Measurements from ENCODE around the gene EVA1A. TPM values are rescaled to one million over a fixed set of nuclear protein-coding genes. Genes with fewer than 3 reads are reported as not detected.

EVA1A gene
- total RNA-seq, 2 donors from 2014 or later: 1.2 to 1.8 TPM

GRCh38 chr2:75603477-75603876, 42.7 kb upstream of the EVA1A start:
- Histone ChIP-seq H3K36me3 (ENCODE audit: control insufficient read depth, insufficient read depth, low read length) (no peaks in the 10 kb centered on the region), H3K9me3 (ENCODE audit: control insufficient read depth, low read length) (no peaks in the 10 kb centered on the region), H3K9ac (ENCODE audit: extremely low read depth, low read length, poor library complexity, severe bottlenecking) (no peak overlapping the region), H3K4me1 (ENCODE audit: control insufficient read depth, insufficient read depth, low read length) (no peaks in the 10 kb centered on the region), H3K4me3 (ENCODE audit: low read length) (no peak overlapping the region), H3K27ac (ENCODE audit: low read depth, low read length) (no peak overlapping the region), H3K27me3 (ENCODE audit: control insufficient read depth, insufficient read depth, low read length, poor library complexity, severe bottlenecking) (no peaks in the 10 kb centered on the region)
- no peak for DNase-seq
- H3K27ac Mint-ChIP-seq: no peak overlapping the region
- H3K36me3 Mint-ChIP-seq (ENCODE audit: low read depth): no peaks in the 10 kb centered on the region
- no peaks in the 10 kb centered on the region for H3K9me3 Mint-ChIP-seq
- TF ChIP-seq CTCF (conservative IDR thresholded peaks at IDR 0.05): no peak
- no peak overlapping the region for H3K4me3 Mint-ChIP-seq
- 90 to 100% methylated on average over 1 of the region's 1 CpG for WGBS, 2 experiments (ENCODE audit: insufficient coverage in 1 of 2, insufficient read length in 1 of 2)
- H3K4me1 Mint-ChIP-seq: peaks cover 11% of the 10 kb centered on the region
- H3K27me3 Mint-ChIP-seq (ENCODE audit: insufficient read depth): peaks cover 19% of the 10 kb centered on the region

- Mint-ChIP-seq H3K36me3 (ENCODE audit: low read depth) (no peaks in the 10 kb centered on the region), H3K9me3 (no peaks in the 10 kb centered on the region), H3K27me3 (ENCODE audit: insufficient read depth) (peaks cover 17% of the 10 kb centered on the region), H3K4me1 (peaks cover 9% of the 10 kb centered on the region), H3K4me3 (no peak overlapping the region), H3K27ac (no peak overlapping the region)
- no peak overlapping the region for H3K4me3 ChIP-seq (ENCODE audit: low read length)
- no peaks in the 10 kb centered on the region for H3K27me3 ChIP-seq (ENCODE audit: control insufficient read depth, insufficient read depth, low read length, poor library complexity, severe bottlenecking)
- H3K36me3 ChIP-seq (ENCODE audit: control insufficient read depth, insufficient read depth, low read length): no peaks in the 10 kb centered on the region
- no peaks in the 10 kb centered on the region for H3K9me3 ChIP-seq (ENCODE audit: control insufficient read depth, low read length)
- no peak overlapping the region for H3K9ac ChIP-seq (ENCODE audit: extremely low read depth, low read length, poor library complexity, severe bottlenecking)
- H3K27ac ChIP-seq (ENCODE audit: low read depth, low read length): no peak overlapping the region
- no peak for TF ChIP-seq CTCF (conservative IDR thresholded peaks at IDR 0.05)
- 89 to 100% methylated on average over 4 to 5 of the region's 6 CpGs for WGBS, 2 experiments (ENCODE audit: insufficient coverage in 1 of 2, insufficient read length in 1 of 2)
- no peak for DNase-seq
- H3K4me1 ChIP-seq (ENCODE audit: control insufficient read depth, insufficient read depth, low read length): no peaks in the 10 kb centered on the region
Measured at GRCh38 chr2:75602724-75603342, 42.1 kb upstream of the EVA1A start.

GRCh38 chr2:75600461-75601011, 39.8 kb upstream of the EVA1A start:
- Histone ChIP-seq H3K36me3 (ENCODE audit: control insufficient read depth, insufficient read depth, low read length) (no peaks in the 10 kb centered on the region), H3K4me3 (ENCODE audit: low read length) (no peak overlapping the region), H3K27me3 (ENCODE audit: control insufficient read depth, insufficient read depth, low read length, poor library complexity, severe bottlenecking) (no peaks in the 10 kb centered on the region), H3K27ac (ENCODE audit: low read depth, low read length) (no peak overlapping the region), H3K9ac (ENCODE audit: extremely low read depth, low read length, poor library complexity, severe bottlenecking) (no peak overlapping the region), H3K4me1 (ENCODE audit: control insufficient read depth, insufficient read depth, low read length) (no peaks in the 10 kb centered on the region), H3K9me3 (ENCODE audit: control insufficient read depth, low read length) (no peaks in the 10 kb centered on the region)
- no peaks in the 10 kb centered on the region for H3K36me3 Mint-ChIP-seq (ENCODE audit: low read depth)
- H3K4me1 Mint-ChIP-seq: no peaks in the 10 kb centered on the region
- TF ChIP-seq CTCF (conservative IDR thresholded peaks at IDR 0.05): no peak
- no peak overlapping the region for H3K27ac Mint-ChIP-seq
- no peak for DNase-seq
- H3K4me3 Mint-ChIP-seq: no peak overlapping the region
- 91 to 100% methylated on average over 4 of the region's 4 CpGs for WGBS, 2 experiments (ENCODE audit: insufficient coverage in 1 of 2, insufficient read length in 1 of 2)
- H3K9me3 Mint-ChIP-seq: no peaks in the 10 kb centered on the region
- peaks cover 6% of the 10 kb centered on the region for H3K27me3 Mint-ChIP-seq (ENCODE audit: insufficient read depth)
